GM13976 (cell line): ENCODE measurements around the gene TMSB15B.
"Not testable (repeated sequence)": the region's sequence is repeated elsewhere in the genome, so short reads cannot be mapped to it uniquely, and the experiment has no call there.

Experiments used
- DNase-seq: peaks from one replicate; pipeline ENCODE4 v3.0.0; 2012; ENCODE audit warnings: low spot score
- in situ Hi-C: fragments of 300-500 bp; cut with MboI; formaldehyde crosslinking; loops from one replicate; pipeline ENCODE4 v1.12.0; 2022; ENCODE audit warnings: low sequenced_read_pairs, mixed read lengths, inconsistent platforms; ENCODE audit not compliant: unreplicated experiment
- TF ChIP-seq, protein P1 (sequence below): IDR thresholded peaks from 2 replicates; pipeline ENCODE4 v1.5.1; 2012; ENCODE audit warnings: borderline replicate concordance, mild to moderate bottlenecking; ENCODE audit not compliant: insufficient read depth; ENCODE audit errors: extremely low read depth, missing control alignments, control extremely low read depth

TMSB15B gene

GRCh38 chrX:103962411-103963278 lies at the start of gene TMSB15B:
TSS of gene TMSB15B (plus strand) at chrX:103962627.
- DNase-seq, in situ Hi-C loops: not testable (repeated sequence)

- DNase-seq, result no peak
- TF ChIP-seq, protein P1, sequence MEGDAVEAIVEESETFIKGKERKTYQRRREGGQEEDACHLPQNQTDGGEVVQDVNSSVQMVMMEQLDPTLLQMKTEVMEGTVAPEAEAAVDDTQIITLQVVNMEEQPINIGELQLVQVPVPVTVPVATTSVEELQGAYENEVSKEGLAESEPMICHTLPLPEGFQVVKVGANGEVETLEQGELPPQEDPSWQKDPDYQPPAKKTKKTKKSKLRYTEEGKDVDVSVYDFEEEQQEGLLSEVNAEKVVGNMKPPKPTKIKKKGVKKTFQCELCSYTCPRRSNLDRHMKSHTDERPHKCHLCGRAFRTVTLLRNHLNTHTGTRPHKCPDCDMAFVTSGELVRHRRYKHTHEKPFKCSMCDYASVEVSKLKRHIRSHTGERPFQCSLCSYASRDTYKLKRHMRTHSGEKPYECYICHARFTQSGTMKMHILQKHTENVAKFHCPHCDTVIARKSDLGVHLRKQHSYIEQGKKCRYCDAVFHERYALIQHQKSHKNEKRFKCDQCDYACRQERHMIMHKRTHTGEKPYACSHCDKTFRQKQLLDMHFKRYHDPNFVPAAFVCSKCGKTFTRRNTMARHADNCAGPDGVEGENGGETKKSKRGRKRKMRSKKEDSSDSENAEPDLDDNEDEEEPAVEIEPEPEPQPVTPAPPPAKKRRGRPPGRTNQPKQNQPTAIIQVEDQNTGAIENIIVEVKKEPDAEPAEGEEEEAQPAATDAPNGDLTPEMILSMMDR, result no peak
- in situ Hi-C loops, result no loop called here
These were observed 48.9 kb upstream of the TMSB15B start for GRCh38 chrX:103913356-103914020.

GRCh38 chrX:103918050-103918449 lies 44.4 kb upstream of the TMSB15B start:
- DNase-seq, result peak; percentile 60
- in situ Hi-C loops, result no loop called here
- TF ChIP-seq, protein P1, result peak; percentile 54

GRCh38 chrX:103918571-103919269 lies 43.7 kb upstream of the TMSB15B start:
- peak; percentile 69 for DNase-seq
- TF ChIP-seq, protein P1, result no peak
- in situ Hi-C loops, result no loop called here

- peak; percentile 14 for DNase-seq
- in situ Hi-C loops, result no loop called here
- TF ChIP-seq, protein P1, result no peak
These were observed 43.2 kb upstream of the TMSB15B start for GRCh38 chrX:103919270-103919637.

- in situ Hi-C loops, DNase-seq: not testable (repeated sequence)
These were observed 41.9 kb upstream of the TMSB15B start for GRCh38 chrX:103920515-103920914.

DNA sequence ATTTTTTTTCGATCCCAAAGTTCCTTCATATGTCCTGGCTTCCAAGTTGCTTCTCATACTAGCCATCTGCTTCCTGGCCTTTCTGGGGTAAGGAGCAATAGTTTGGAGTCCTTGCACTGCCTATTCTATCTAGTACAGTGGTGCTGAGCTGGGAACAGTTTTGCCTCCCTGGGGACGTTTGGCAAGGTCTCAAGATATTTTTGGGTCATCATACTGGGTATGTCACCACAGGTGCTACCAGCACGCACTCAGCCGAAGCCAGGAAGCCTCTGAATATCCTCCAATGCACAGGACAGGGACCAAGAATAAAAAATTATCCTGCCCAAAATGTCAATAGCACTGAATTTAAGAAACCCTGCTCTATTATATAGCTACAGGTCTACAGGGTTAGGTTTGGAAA lies 35.4 kb upstream of the TMSB15B start:
- in situ Hi-C loops, result no loop called here
- TF ChIP-seq, protein P1, result no peak
- DNase-seq, result no peak
